Testis (tissue), 2 donors: Measurements from ENCODE around the gene IMMT.

Experiments used
- CTCF ChIP-seq, 3 experiments: fragments of 450-650 bp in 2 of 3; fragments of 200-600 bp in 1 of 3; sonication (generic) in 1 of 3; IDR thresholded peaks; one replicate each; pipeline ENCODE4 v1.5.1; 2016 to 2019; ENCODE audit warnings: antibody characterized with exemption in 3 of 3, mild to moderate bottlenecking in 2 of 3, moderate library complexity in 1 of 3
- POLR2A ChIP-seq: fragments of 450-650 bp; IDR thresholded peaks from one replicate; pipeline ENCODE4 v1.6.1; 2017; ENCODE audit warnings: antibody characterized with exemption, mild to moderate bottlenecking, moderate library complexity

GRCh38 chr2:86143926-86144685, 51.2 kb downstream of the IMMT start:
- TF ChIP-seq CTCF (IDR thresholded peaks at IDR 0.05) (no peak), POLR2A (no peak)
